Measurements from ENCODE around the gene DENND5A.

- TF ChIP-seq CTCF (IDR thresholded peaks at IDR 0.05) (no peak), POLR2AphosphoS5 (IDR thresholded peaks at IDR 0.05) (no peak), POLR2A (IDR thresholded peaks at IDR 0.05) (no peak)
Measured at GRCh38 chr11:9091044-9091922, 173.9 kb downstream of the DENND5A start, which contains the start of gene SCUBE2.
